Activated T-cell treated with anti-CD3 and anti-CD28 coated beads, Interleukin-2, amount 50 U/mL, for 1 hour (primary cell): ENCODE measurements around the gene RAI1.
A peak's percentile ranks its signal among the peaks of the same experiment; 100 is the strongest.
"Not testable (repeated sequence)": the region's sequence is repeated elsewhere in the genome, so short reads cannot be mapped to it uniquely, and the experiment has no call there.

Experiments
- DNase-seq: peaks from one replicate; pipeline ENCODE4 v3.0.0-alpha.2; 2020

The RAI1 gene

DNA sequence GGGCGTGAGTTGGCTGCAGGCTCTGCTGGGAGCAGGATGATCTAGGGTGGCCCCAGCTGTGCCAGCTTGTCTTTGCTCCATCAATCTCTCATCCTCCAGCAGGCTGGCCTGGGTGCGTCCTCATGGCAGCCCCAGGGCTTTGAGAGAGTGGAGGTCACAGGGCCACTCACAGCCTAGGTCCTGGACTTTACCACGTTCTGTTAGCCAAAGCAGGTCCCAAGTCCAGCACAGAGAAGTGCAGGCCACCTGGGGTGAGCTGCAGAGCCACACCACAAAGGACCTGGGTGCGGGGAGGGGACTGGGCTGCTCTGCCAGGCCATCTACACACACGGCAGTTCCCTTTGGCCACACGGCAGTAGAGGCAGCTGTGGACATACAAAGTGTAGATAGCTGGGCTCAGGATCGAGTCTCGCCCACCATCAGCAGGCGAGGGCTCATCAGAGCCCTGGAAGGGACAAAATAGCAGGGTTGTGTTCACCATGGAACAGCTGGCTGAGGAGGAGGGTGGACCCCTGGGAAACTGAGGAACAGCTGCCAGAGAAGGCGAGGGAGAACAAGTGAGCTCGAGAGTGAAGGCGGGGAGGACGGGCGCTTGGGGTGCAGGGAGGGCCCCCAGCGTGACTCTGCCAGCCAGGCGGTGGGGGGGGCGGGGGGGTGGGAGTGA lies 125.5 kb downstream of the RAI1 start:
- no peak for DNase-seq

DNA sequence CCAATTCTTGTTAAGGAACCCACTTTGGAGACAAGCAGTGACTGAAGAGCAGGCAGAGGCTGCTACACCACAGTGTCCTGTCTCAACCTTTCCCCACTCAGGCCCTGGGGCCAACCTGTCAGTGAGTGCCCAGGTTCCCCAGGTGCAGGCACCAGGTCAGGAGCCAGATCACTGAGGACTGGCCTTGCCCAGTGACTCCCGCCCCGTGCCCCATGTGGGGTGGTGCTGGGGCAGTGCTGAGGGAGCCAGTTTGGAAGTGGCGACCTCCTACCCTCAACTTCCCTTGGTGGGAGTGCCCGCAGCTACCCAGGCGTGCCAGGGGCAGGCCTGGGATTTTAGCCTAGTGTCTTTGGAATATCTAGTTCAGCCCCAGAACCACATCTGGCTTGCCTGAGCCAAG lies 126.2 kb downstream of the RAI1 start:
- DNase-seq: no peak

DNA sequence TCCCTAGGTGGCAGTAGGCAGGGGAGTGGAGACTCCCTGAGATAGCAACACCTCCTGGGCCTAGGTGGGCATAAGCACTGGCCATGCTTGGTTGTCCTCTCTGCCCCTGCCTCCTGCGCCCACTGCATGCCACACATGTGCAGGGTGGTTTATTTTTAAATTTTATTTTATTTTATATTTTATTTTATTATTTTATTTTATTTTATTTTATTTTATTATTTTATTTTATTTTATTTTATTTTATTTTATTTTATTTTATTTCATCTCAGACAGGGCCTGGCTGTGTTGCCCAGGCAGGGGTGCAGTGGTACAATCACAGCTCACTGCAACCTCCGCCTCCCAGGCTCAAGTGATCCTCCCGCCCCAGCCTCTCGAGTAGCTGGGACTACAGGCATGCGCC lies 126.9 kb downstream of the RAI1 start:
- not testable (repeated sequence) for DNase-seq

DNA sequence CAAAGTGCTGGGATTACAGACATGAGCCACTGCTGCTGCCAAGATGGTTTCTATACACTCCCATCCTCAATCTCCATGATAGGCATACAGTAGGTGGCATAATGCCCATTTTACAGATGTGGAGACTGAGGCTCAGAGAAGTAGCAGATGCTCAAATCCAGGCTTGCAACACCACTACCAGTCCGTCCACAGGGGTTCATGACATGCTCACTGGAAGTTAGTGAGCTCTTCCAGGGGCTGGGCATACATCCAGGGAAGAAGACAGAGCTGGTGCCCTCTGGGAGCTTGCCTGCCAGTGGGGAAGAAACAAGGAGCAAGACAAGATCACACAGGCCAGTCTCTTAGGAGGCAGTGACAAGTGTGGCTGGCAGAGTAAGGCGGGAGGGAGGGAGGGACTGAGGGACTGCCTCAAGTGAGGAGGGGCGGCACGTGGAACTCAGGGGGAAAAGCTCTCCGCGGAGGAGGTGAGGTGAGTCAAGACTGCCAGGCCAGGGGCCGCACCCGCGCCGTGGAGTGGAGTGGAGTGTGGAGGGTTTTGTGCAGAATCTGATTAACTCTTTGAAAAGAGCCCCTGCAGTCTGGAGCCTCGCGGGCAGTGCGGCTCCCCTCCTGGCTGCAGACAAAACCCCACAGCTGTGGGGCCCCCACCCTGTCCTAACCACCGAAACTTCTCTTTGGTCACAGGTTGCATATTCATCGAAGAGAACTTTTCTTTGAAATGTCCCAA lies 127.6 kb downstream of the RAI1 start:
- DNase-seq: no peak

DNA sequence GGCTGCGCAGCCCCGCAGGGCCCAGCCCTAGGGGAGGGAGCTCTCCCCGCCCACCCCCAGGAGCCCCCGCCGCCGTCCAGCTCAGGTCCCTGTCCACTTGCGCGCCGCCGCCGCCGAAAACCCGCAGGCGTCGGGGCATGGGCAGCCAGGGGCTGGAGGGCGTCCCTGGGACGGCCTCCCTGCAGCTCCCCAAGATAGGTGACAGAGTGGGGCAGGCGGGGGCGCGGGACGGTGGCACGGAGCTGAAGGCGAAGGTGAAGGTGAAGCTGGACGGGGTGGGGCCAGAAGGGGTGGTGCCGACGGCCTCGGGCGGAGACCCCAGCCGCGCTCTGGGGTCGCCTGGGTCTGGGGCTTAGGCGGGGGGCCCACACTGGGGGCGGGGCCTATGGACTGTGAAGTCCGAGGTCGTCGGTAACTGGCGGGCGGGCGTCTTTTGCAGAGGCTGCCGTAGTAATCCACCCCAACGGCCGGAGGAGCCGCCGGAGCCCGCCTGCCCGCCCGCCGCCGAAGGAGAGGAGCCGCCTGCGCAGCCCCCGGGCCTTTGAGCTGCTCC lies 128.3 kb downstream of the RAI1 start:
- no peak for DNase-seq

DNA sequence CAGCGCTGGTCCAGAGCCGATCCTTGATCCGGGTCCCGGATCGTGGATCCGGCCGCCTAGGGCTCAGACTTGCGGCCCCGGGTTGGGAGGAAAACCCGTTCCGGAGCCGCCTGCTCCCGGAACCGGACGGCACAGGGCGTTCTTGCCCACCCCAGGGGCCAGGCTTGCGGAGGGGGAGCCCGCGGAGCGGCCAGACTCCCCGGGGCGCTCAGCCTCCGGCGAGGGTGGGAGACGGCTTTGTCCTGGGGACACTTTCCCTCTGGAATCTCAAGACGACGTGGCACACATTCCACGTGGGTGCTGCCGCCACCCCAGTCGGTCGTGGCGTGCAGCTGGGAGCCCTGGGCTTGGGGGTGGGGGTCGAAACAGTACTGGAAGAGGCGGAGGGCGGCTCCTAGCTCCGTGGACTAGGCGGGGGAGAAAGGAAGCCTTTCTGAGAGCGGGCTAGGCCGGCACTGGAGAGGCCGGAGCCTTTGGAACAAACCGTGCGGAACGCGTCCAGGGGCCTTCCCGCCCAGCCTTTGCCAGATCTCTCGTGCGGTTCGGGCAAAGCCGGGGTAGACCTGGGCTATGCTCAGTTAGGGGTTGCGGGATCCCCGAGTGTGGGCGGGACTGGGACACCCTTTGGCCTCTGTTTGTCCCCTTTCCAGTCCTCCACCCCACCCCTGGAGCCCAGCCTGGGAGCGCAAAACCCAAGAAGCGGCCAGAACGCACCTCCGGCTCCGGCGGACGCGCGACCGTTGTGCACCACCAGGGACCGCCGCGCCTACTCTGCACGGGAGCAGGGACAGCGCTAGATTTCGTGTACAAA lies 129.0 kb downstream of the RAI1 start:
- DNase-seq: no peak

DNA sequence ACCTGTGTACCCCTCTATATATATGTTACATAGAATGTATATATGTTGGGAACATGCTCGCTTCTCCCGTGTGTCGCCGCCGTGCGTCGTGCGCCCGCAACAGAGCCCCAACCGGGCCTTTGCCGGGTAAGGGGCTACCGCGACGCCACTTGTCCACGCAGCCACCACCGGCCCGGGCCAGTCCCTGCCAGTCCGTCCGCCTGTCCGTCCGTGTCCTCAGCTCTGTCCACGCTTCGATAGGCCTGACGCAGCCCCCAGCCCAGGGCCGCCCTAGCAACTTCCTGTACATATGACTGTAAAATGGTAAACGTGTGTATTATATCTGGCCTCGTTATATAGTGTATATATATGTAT lies 129.6 kb downstream of the RAI1 start:
- no peak for DNase-seq

DNA sequence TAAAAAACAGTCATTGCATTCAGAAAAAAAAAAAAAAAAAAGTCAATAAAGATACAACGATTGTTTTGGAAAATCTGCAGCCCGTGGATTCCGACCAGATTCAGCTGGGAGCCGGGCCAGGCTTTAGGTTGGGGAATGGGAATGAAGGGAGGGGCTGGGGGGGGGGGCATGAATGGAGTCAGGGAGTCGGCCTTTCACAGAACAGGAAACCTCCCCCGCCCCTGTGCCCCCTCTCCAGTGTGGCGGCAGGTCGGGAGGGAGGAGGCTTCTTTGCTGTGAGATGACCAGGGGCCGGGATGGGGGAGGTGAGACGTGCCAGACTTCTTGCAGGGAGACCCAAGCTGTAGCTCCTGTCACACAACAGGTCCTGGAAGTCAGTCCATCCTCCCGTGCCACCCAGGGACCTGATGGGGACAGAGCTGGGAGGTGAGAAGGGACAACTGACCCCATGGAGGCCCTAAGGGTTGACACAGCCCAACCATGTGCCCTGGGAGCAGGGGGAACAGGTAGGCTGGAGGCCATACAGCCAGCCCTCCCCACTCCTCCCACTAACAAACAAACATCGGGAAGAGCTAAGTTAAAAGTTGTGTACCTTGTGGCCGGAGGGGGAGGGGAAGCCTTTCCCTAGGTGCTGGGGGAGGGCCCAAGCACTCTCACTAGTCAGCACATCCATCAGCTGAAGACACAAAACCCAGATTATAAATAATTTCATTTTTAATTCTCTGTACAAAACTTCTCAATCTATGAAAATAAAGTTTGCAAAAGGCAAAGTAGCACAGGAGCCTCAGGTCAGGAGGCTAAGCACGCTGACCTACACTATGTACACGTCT lies 130.3 kb downstream of the RAI1 start:
- DNase-seq: no peak

DNA sequence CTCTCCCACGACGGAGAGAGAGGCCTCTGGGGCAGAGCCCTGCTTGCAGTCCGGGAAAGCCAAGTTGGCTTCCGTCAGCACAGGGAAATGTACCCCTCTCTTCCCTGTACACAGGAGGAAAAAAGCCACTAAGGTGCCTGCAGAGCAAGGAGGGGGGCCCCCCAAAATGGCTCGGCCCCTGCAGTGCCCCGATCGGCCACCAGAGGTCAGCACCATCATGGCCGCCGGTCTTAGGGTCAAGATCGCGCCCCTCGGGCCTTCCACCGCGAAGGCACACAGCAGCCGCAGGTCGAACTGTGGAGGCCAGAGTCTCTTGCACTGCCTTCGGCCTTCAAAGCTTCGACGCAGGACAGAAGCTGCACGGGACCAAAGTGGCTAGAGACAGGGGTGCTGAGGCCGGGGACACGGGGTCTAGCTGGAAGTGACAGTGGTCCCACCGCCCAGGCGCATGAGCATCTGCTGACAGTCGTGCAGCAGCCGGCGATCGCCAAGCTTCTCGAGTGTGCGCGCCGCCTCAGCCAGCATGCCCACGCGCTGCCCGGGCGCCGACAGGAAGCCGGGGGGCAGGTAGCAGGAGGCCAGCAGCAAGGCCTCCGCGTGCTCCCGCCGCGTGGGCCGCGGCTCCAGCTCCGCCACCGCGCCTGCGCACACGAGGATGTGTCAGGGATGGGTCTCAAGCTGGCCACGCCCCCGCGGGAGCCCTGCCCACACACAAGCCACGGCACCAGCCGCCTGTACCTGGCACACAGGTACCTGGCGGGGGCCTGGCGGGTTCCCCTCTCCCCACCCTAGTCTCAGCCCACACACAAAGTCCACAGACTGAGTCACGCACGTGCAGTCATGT lies 131.2 kb downstream of the RAI1 start:
- peak; percentile 82 for DNase-seq

DNA sequence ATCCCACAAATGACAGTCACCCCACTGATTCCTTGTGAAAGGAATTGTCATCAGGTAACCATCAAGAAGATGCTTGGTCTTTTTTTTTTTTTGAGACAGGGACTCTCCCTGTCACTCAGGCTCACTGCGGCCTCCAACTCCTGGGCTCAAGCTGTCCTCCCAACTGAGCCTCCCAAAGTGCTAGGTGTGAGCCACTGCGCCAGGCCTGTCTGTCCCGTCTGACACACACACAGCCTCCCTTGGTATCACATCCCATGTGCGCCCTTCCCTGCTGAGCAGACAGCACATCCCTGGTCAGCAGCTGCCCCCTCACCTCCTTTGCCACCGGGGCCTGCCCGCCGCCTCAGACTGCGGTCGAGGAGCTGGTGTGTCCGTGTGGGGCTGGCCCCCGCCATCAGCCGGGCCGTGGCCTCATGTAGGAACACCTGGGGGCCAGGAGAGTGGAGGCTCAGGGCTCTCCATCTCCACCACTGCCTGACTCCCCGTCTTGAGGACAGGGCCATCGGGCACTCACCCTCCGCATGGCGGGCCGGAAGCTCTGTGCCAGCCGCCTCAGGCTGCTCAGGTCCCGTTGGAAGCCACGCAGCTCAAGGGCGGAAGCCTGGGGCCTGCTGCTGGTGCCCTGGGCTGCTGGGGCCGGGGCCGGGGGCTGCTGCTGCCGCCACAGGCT lies 131.9 kb downstream of the RAI1 start:
- no peak for DNase-seq

DNA sequence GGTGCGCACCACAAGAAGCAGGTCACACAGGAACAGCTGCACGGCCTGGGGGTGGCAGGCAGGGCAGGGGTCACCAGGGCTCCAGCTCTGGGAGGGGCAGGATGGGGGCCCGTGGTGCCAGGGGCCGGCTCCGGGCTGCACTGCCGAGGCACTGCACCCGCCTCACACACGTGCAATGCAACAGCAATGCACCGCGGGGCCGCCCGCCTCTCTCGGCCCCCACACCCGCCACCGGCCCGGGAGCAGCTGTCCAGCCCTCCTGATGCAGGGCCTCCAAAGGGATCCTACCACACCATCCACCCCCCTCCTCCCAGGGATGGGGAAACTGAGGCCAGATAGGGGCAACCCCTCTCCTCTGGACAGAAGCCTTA lies 132.5 kb downstream of the RAI1 start:
- no peak for DNase-seq

DNA sequence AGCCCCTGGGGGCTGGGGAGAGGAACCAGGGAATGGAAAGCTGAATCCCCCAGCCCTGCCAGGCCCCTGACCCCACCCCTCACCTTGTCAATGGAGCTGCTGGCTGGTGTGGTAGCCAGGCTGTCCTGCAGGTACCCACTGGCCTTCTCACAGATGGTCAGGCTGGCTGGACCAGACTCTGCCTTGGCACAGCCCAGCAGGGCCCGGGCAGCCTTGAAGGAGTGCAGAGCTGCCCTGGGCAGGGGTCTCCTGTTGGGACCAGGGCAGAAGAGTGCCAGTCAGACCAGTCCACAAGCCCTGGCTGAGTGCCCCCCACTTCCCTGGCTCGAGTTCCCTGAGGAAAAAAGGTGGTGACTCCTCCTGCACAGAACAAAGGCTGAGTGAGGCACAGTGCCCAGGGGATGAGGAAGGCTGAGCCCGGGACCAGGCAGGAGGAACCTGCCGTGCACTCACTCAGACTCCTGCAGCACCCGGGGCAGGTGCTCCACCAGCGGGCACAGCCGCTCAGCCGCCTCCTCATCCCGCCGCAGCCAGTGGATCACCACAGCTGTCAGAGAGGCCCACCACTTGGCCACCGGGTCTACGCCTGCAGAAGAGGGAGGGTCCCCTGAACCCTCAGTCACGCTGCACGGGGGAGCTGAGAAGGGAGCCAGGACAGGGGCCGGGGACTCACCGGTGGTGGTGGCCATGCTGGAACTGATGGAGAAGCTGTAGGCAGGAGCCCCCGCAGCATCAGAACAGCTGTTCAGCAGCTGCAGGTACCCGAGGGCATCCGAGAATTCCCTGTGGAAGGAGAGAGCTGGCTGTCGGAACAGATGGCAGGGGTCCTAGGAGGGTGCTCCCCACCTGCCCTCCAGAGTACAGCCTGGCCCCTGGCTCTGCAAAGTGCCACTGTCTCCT lies 133.2 kb downstream of the RAI1 start:
- DNase-seq: no peak

DNA sequence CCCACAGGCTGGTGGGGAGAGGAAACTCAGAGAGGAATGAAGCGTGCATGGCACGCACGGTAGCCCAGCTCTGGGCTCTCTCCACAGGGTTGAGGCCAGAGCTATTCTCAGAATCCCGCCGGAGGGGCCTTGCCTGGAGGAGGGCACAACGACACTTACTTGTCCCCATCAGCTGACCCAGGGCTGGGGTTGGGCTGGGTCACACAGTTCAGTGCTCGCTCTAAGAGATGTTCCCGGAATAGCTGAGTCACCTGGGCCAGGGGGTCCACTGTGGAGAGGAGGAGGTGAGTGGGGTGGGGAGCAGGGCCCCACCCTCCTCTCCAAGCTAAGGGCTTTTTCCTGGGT lies 133.8 kb downstream of the RAI1 start:
- no peak for DNase-seq

DNA sequence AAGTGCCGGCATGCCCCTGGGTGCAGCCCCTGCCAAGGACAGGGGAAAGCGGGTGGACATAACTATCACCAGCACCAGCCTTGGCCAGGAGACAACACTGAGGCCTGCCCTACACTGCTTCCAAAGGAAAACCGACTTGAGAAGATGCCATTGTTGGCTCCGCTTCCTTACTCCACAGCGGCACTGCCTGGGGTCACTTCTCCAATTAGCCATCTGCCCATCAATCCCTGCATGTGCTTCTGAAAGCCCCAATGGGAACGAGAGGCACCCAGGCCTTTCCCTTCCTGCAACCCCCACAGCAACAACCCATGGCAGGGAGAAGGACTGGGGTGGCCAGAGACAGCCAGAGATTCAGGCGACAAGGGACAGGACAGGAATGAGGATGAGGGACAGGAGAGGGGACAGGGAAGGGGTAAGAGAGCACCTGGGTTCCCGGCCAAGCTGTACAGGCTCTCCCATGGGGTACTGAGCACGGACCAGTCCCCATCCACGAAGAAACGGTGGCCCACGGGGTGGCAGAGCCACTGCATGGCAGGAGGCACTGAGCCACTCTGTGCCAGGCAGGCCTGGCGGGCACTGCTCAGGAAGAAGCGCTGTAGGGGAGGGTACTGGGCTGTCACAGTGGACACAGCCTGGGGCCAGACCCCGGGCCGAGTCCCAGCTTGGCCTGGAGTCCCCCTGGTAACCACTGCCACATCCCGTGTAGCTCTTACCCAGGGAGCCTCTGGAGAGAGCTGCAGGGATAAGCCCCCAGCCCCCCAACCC lies 134.4 kb downstream of the RAI1 start:
- no peak for DNase-seq

DNA sequence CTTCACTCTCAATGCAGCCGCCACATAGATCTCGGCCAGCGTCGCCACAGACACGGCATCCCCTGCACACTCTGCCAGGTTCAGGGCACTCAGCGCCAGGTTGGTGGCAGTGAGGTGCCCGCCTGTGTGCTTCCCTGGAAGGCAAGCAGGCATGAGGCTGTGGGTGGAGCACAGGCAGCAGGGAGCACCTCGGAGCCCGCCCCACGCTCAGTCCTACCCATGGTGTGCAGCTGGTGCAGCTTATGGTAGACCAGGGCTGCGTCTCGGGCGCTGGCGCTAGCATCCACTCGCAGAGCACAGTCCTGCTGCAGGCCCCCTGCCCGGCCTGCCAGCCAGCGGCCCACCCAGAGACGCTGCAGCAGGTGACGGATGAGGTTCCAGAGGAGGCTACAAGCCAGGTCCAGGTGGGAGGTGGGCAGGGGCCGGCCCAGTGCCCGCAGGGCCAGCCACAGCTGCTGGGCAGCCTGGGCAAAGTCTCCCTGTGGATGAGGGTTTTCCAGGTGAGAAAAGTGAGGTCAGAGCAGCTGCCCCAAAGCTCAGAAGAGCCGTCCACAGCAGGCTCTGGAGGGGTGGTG lies 135.1 kb downstream of the RAI1 start:
- DNase-seq: no peak

DNA sequence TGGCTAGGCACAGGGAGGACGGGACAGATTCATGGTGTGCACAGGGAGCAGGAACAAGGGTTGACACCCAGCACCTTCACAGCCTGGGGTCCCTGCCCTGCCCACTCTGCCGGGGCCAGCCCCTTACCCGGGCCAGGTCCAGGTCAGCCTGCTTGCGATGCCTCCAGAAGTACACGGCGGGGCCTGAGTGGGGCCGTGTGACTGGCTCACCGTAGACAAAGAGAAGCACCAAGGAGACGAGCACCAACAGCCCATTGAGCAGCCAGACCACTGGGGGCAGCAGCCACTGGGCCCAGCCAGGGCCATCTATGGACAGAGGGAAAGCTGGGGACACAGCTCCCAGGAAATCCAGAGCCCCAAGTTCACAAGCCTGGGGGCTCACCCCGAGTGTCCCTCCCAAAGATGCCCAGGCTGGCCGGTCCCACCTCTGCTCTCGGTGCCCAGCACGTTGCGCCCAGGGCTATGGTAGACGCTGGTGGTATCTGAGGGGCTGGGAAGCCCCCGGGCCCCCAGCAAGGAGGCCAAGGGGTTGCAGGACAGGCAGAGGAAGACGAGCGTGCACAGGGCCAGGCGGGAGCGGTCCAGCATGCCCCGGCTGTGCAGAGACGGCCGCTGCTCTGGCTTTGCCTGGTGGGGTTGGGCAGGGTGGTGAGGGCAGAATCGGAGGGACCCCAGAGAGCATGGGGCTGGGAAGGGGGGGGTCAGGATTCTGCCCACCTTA lies 135.7 kb downstream of the RAI1 start:
- DNase-seq: no peak

DNA sequence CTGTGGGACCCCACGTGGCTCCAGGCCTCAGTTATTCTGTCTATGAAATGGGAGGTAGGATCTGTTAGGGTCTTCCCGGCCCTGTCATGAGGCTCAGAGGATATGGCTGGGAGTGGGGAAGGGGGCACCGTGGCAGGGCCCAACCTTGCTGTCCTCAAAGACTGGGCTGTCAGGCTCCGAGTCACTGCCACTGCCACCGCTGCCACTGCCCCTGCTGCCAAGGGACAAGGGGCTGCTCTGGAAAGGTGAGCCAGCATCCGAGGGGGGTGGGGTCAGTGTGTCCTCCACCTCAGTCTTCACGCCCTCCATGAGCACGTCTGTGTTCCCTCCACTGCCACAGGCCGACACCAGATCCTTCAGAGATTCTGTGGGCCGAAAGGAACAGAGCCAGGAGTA lies 136.3 kb downstream of the RAI1 start:
- no peak for DNase-seq

DNA sequence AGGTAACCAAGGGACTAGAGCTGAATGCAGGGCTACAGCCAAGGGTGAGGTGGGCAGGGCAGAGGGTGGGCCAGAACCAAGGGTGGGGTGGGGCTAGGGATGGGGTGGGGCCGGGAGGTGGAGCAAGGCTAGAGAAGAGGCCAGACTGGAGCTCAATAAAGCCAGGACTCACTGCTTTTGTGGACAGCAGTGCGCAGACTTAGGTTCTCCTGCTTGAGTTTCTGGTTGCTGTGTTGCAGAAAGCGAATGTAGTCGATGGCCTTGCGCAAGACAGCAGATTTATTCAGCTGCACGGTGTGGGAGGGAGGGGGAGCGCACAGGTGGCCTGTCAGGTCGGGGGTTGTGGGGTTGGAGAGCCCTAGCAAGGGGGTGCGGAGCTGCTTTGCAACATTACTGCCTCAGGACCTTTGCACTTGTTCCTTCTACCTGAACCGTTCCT lies 136.8 kb downstream of the RAI1 start:
- DNase-seq: no peak
